Heart left ventricle (tissue), 16 donors: ENCODE results near the gene DRP2. TPM values are rescaled to one million over a fixed set of nuclear protein-coding genes. Genes with fewer than 3 reads are reported as not detected.

Experiments used
- ATAC-seq, 4 donors: fragments of 200-7000 bp; cut with Tn5 transposase; one replicate each; pipeline ENCODE4 v1.9.1; 2020 to 2022; ENCODE audit warnings: moderate library complexity in 4 of 4, mild to moderate bottlenecking in 3 of 4, moderate number of reproducible peaks in 1 of 4
- DNase-seq, 5 donors: peaks; one replicate each; pipeline ENCODE4 v3.0.0-alpha.2; 2020
- H3K27ac ChIP-seq, 12 donors: fragments of 200-600 bp; sonication (generic) in 4 of 12; one replicate each; pipeline versions ENCODE4 v1.5.0 to v1.8.0; 2016 to 2022; ENCODE audit warnings: mild to moderate bottlenecking in 2 of 12
- H3K27me3 ChIP-seq, 9 donors: fragments of 200-600 bp; sonication (generic) in 2 of 9; one replicate each; pipeline versions ENCODE4 v1.5.1 to v1.8.0; 2016 to 2022; ENCODE audit warnings: mild to moderate bottlenecking in 3 of 9
- H3K36me3 ChIP-seq, 9 donors: fragments of 200-600 bp; sonication (generic) in 2 of 9; one replicate each; pipeline versions ENCODE4 v1.5.0 to v1.8.0; 2018 to 2022; ENCODE audit warnings: mild to moderate bottlenecking in 2 of 9
- H3K4me1 ChIP-seq, 12 donors: fragments of 200-600 bp; sonication (generic) in 4 of 12; one replicate each; pipeline versions ENCODE4 v1.5.0 to v1.8.0; 2016 to 2022; ENCODE audit warnings: mild to moderate bottlenecking in 3 of 12
- H3K4me3 ChIP-seq, 12 donors: fragments of 200-600 bp; sonication (generic) in 4 of 12; one replicate each; pipeline versions ENCODE4 v1.5.0 to v1.8.0; 2017 to 2022; ENCODE audit warnings: mild to moderate bottlenecking in 9 of 12, moderate library complexity in 4 of 12
- H3K9me3 ChIP-seq, 12 donors: fragments of 200-600 bp; sonication (generic) in 4 of 12; one replicate each; pipeline versions ENCODE4 v1.5.0 to v1.8.0; 2016 to 2022; ENCODE audit warnings: mild to moderate bottlenecking in 1 of 12
- POLR2A ChIP-seq, 2 donors: fragments of 450-650 bp; IDR thresholded peaks; one replicate each; pipeline ENCODE4 v1.6.1; 2017; ENCODE audit warnings: antibody characterized with exemption in 2 of 2, mild to moderate bottlenecking in 2 of 2, moderate library complexity in 2 of 2
- WGBS, 4 donors: extraction: QIAGEN DNeasy Blood & Tissue Kit in 2 of 4; methylation state at CpG; one replicate each; pipeline versions ENCODE4 v1.1.5 to v1.1.7; 2013 to 2018; 5-methylcytosine and 5-hydroxymethylcytosine counted together
- intact Hi-C, 10 donors: fragments of 100-400 bp; cut with DNase I; formaldehyde crosslinking; loops; one replicate each; pipeline versions ENCODE4 v1.11.1 to v1.14.2; 2022
- polyA plus RNA-seq, 2 donors: library from polyadenylated mRNA; stranded (reverse); fragments of 200-250 nt; gene quantifications; one replicate each; pipeline ENCODE4 v1.2.3, GENCODE V29; 2013
- total RNA-seq, 9 donors: library from RNA; depleted of rRNA in 2 of 9; stranded (reverse); fragments of >200 nt in 2 of 9; fragmentation: NEBNext Ultra II Directional in 3 of 9; extraction: Animal tissue kit (Norgen Biotek cat#: 25700) in 3 of 9; gene quantifications; one replicate each; pipeline versions ENCODE4 v1.1.0 to v1.2.4, GENCODE V29; 2016 to 2023
- TF ChIP-seq, protein P1 (sequence below), 12 donors: fragments of 200-600 bp; sonication (generic) in 4 of 12; IDR thresholded peaks; one replicate each; pipeline versions ENCODE4 v1.5.0 to v1.8.0; 2018 to 2022; ENCODE audit warnings: antibody characterized with exemption in 12 of 12, mild to moderate bottlenecking in 5 of 12
- donor health status: ischemic (EF 13 %, LVEDD 7.1; RV severe dilation, severe dysfunction).
- donor health status: healthy with polysubstance abuse.
- donor health status: DM: no; HTN: yes; CAD: no.
- donor health status: DM: no; HTN: no; CAD: no.
- donor health status: ischemic (EF 25% LVEDD 6.9; RV normal size, moderate dysfunction).
- donor health status: ischemic (EF 25% LVEDD 5.7; RV mildly dilated, moderate dysfunction).
- donor health status: healthy.
- donor health status: DM: yes; HTN: yes; CAD: no.
- donor health status: ischemic (EF 35%, LVEDD 5.7; RV mildly dilated, moderate dysfunction).
- donor health status: nonischemic (EF 11% LVEDD 7.7; RV severe dilation, severe dysfunction).
- donor health status: DM: yes; HTN: yes; CAD: no.
- donor health status: PGD.
- donor health status: ischemic (EF 29% LVEDD 5.4; RV normal size, mild dysfunction).
- donor health status: nonischemic (EF 23%, LVEDD 6.1; RV moderate dilation, normal function).

The DRP2 gene
- total and polyA plus RNA-seq, 11 donors: 0.01 to 0.11 (median 0.05) TPM; not detected in 4

DNA sequence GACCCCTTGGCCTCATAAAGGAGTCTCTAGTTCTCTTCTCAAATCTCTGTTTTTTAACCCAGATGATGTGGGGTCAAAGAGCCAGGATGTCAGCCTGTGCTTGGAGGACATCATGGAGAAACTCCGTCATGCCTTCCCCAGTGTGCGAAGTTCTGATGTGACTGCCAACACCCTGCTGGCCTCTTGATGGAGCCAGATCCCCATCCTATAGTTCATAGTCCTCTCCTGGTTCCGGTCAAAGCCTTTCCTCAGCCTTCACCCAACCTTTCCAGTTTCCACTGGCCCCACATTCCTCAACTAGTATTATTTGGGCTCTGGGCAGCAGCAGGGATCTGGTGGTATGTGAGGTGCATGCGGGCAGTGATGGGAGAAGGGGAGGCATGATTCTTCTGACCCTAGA is 40.8 kb downstream of the DRP2 start:
- TF ChIP-seq POLR2A (IDR thresholded peaks at IDR 0.05): no peak
- TF ChIP-seq, protein P1, sequence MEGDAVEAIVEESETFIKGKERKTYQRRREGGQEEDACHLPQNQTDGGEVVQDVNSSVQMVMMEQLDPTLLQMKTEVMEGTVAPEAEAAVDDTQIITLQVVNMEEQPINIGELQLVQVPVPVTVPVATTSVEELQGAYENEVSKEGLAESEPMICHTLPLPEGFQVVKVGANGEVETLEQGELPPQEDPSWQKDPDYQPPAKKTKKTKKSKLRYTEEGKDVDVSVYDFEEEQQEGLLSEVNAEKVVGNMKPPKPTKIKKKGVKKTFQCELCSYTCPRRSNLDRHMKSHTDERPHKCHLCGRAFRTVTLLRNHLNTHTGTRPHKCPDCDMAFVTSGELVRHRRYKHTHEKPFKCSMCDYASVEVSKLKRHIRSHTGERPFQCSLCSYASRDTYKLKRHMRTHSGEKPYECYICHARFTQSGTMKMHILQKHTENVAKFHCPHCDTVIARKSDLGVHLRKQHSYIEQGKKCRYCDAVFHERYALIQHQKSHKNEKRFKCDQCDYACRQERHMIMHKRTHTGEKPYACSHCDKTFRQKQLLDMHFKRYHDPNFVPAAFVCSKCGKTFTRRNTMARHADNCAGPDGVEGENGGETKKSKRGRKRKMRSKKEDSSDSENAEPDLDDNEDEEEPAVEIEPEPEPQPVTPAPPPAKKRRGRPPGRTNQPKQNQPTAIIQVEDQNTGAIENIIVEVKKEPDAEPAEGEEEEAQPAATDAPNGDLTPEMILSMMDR (IDR thresholded peaks at IDR 0.05): no peak
- no peak for DNase-seq
- H3K27ac ChIP-seq: no peak overlapping the region
- no peaks in the 10 kb centered on the region for H3K36me3 ChIP-seq
- intact Hi-C loops: no loop called here
- H3K4me3 ChIP-seq: no peak overlapping the region
- no peaks in the 10 kb centered on the region for H3K9me3 ChIP-seq
- 65 to 81% (median 73%) methylated on average over 4 of the region's 4 CpGs for WGBS, 4 donors
- no peak for ATAC-seq
- no peaks in the 10 kb centered on the region for H3K4me1 ChIP-seq
- peaks cover 0 to 13% (median 0%) of the 10 kb centered on the region in 9 donors for H3K27me3 ChIP-seq

DNA sequence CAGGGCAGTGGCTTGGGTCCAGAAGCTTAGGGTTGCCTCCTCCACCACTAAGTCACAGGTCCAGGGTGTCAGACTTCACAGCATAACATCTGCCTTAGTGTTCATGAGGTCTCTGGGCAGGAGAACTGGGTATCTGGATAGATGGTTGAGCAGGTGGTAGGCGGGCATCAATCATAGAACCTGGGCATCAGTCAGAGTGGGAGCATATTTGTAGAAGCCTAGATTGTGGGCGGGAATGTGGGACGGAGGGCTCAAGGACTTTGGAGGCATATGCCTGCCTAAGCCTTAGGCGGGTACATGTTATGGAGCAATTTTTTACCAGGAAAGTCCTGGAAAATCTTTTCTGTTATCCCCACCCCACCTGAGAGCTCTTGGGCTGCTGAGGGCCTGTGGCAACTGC is 43.0 kb downstream of the DRP2 start:
- TF ChIP-seq, protein P1 (IDR thresholded peaks at IDR 0.05): no peak
- no peak for TF ChIP-seq POLR2A (IDR thresholded peaks at IDR 0.05)
- WGBS, 4 donors: 76 to 97% (median 95%) methylated on average over 4 of the region's 4 CpGs
- Histone ChIP-seq H3K4me1 (no peaks in the 10 kb centered on the region), H3K4me3 (no peak overlapping the region), H3K27ac (no peak overlapping the region), H3K36me3 (no peaks in the 10 kb centered on the region), H3K27me3 (peaks cover 0 to 15% (median 0%) of the 10 kb centered on the region in 9 donors), H3K9me3 (no peaks in the 10 kb centered on the region)
- no peak for ATAC-seq
- intact Hi-C loops: no loop called here
- DNase-seq: no peak

DNA sequence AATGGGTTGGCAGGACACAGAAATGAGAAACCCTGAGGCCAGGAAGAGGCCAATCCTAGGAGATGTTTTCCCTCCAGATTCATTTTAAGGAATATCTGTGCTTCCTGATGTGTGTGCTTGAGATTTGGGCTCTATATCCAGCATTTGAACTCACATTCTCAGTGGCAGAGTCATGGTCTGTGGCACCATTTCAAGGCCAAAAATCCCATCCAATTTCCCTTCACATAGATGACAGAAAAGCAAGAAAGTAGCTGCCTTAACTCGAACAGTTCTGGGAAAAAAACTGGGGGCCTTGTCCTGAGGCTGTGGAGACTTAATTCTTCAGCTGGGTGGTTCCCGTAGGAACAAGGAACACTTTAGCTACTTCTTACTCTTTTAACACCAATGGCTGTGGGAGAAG is 44.2 kb downstream of the DRP2 start:
- TF ChIP-seq POLR2A (IDR thresholded peaks at IDR 0.05): no peak
- TF ChIP-seq, protein P1 (IDR thresholded peaks at IDR 0.05): no peak
- WGBS, 4 donors: 57 to 79% (median 70%) methylated on average over 2 of the region's 2 CpGs
- H3K36me3 ChIP-seq: no peaks in the 10 kb centered on the region

DNA sequence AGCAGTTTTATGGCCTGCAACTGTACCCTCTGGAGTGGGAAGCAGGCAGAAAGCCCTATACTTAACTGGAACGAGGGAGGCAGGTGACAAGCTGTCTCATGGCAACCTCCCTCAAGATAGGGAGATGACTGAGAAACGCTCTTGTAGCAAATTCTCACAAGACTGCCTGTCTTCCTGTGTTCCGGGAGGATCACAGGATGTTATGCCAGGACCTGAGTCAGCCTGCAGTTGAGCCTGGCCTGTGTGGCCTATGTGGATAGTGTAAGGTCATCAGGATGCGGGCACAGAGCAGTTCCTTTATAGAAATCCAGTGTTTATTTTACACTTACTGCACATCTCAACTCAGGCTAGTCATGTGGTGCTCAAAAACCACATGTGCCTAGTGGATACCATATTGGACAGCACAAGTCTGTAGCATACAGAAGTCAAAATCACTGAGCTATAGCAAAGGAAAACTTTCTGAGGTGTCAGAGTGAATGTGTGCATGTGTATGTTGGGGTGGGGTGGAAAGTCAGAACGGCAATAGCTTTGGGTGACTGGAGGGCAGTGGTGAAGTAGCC is 46.4 kb downstream of the DRP2 start:
- no peak for DNase-seq
- H3K4me1 ChIP-seq: no peaks in the 10 kb centered on the region

More for the DNA sequence above, 44.2 kb downstream of the DRP2 start:
- Histone ChIP-seq H3K27me3 (peaks cover 0 to 23% (median 0%) of the 10 kb centered on the region in 9 donors), H3K4me3 (no peak overlapping the region), H3K27ac (no peak overlapping the region), H3K4me1 (no peaks in the 10 kb centered on the region), H3K9me3 (no peaks in the 10 kb centered on the region)
- DNase-seq: no peak
- ATAC-seq: no peak
- intact Hi-C loops: no loop called here

More for the DNA sequence above, 46.4 kb downstream of the DRP2 start:
- Histone ChIP-seq H3K9me3 (no peaks in the 10 kb centered on the region), H3K27ac (no peak overlapping the region), H3K36me3 (no peaks in the 10 kb centered on the region), H3K4me3 (no peak overlapping the region), H3K27me3 (peaks cover 0 to 17% (median 0%) of the 10 kb centered on the region in 9 donors)
- TF ChIP-seq, protein P1 (IDR thresholded peaks at IDR 0.05): no peak
- no peak for TF ChIP-seq POLR2A (IDR thresholded peaks at IDR 0.05)
- WGBS, 4 donors: 49 to 71% (median 63%) methylated on average over 5 of the region's 5 CpGs
- intact Hi-C loops: no loop called here
- no peak for ATAC-seq
